Measurements from ENCODE around the gene SDE2. TPM values are rescaled to one million over a fixed set of nuclear protein-coding genes. Genes with fewer than 3 reads are reported as not detected.

SDE2 gene
- total and polyA plus RNA-seq, 12 donors: 4.3 to 32.9 (median 16.9) TPM

DNA sequence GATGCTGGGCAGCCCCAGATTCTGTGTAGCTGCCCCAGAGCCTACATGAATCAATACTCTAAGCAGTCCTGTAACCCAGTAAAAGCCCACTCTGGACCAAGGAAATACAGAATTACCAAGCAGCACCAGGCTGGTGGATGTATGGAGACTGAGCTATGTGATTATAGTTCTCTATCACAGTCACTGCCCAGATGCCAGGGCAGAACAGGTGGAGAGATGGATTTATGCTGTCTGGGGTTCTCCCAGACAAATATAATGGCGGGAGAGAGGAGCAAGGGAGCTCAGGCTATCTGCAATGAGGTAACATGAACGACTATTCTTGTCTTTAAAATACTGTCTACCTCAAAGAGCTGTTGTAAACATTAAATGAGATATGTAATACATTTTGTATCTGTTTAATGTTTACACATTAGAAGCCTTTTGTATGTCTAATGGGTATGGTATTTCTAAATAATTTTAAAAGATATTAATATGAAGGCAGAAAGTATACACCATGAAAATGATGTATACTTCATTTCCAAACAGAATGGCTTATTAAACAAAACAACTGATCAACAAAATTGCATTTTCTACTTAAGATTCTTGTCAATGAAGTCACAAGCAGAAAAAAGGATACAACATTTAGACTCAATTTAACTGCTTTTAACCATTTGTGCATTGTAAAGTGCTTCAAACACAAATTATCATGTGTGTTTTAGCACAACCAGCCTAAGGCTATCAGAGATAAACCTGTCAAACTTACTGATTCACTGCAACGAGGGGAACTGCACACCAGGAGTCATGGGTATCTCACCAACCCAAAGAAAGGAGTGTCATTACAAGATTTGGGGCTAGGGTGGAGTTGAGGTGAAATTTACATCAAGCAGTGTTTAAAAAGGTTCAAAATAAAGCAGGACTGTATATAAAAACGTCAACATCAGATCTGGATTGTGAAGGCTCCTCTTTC is 3.0 kb downstream of the SDE2 start:
- Histone ChIP-seq H3K9me3 (replicated peaks in 1 of 3) (no peaks in the 10 kb centered on the region), H3K27ac (no peak overlapping the region), H3K36me3 (replicated peaks in 1 of 2) (peaks cover 0 to 40% of the 10 kb centered on the region in 2 donors), H3K4me3 (no peak overlapping the region), H3K27me3 (no peaks in the 10 kb centered on the region), H3K4me1 (replicated peaks in 1 of 2) (peaks cover 26 to 39% of the 10 kb centered on the region in 2 donors)
- no peak for TF ChIP-seq POLR2A (IDR thresholded peaks at IDR 0.05)
- TF ChIP-seq, protein P1, sequence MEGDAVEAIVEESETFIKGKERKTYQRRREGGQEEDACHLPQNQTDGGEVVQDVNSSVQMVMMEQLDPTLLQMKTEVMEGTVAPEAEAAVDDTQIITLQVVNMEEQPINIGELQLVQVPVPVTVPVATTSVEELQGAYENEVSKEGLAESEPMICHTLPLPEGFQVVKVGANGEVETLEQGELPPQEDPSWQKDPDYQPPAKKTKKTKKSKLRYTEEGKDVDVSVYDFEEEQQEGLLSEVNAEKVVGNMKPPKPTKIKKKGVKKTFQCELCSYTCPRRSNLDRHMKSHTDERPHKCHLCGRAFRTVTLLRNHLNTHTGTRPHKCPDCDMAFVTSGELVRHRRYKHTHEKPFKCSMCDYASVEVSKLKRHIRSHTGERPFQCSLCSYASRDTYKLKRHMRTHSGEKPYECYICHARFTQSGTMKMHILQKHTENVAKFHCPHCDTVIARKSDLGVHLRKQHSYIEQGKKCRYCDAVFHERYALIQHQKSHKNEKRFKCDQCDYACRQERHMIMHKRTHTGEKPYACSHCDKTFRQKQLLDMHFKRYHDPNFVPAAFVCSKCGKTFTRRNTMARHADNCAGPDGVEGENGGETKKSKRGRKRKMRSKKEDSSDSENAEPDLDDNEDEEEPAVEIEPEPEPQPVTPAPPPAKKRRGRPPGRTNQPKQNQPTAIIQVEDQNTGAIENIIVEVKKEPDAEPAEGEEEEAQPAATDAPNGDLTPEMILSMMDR (IDR thresholded peaks at IDR 0.05): no peak
- intact Hi-C loops (cut with DNase I): no loop called here
- DNase-seq: no peak
- 49 to 57% (median 51%) methylated on average over 4 of the region's 4 CpGs for WGBS, 4 donors

DNA sequence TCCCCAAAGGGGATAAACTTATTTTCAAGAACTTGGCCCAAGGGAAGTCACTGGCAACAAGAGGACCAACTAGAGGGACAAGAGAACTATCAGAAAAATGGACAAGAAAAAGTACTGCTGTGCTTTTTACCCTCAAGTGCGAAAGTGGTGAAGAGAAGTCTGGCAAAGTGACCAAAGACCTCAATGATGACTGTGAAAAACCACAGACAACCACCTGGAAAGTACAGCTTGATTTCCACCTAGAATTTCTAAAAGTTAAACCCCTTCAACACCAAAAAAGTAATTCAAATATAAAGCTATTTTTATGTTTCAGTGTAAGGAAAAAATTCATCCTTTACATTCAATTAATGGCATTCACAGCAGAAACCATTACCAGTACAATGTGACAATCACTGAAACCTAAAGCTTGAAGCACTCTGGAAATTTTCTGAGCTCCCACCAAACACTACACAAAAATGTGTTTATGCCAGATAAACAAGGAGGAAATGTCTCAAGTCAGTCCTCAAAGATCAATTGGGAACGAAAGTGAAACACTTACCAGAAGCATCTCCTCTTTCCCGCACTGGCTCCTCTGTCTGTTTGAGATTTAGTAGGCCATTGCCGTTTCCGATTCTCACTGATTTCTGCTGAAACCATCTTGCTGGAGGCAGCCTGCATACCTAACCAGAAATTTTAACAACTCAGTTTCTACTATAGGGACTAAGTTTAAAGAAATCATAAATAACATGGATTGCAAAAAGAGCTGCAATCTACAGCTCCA is 8.3 kb downstream of the SDE2 start:
- WGBS, 4 donors: 72 to 91% (median 83%) methylated on average over 5 of the region's 5 CpGs
- DNase-seq: no peak
- Histone ChIP-seq H3K9me3 (replicated peaks in 1 of 3) (no peaks in the 10 kb centered on the region), H3K4me3 (no peak overlapping the region), H3K4me1 (replicated peaks in 1 of 2) (peaks cover 4 to 8% of the 10 kb centered on the region in 2 donors), H3K36me3 (replicated peaks in 1 of 2) (peaks cover 0 to 84% of the 10 kb centered on the region in 2 donors), H3K27ac (no peak overlapping the region), H3K27me3 (no peaks in the 10 kb centered on the region)
- TF ChIP-seq, protein P1 (IDR thresholded peaks at IDR 0.05): no peak
- no peak for TF ChIP-seq POLR2A (IDR thresholded peaks at IDR 0.05)
- intact Hi-C loops (cut with DNase I): no loop called here

DNA sequence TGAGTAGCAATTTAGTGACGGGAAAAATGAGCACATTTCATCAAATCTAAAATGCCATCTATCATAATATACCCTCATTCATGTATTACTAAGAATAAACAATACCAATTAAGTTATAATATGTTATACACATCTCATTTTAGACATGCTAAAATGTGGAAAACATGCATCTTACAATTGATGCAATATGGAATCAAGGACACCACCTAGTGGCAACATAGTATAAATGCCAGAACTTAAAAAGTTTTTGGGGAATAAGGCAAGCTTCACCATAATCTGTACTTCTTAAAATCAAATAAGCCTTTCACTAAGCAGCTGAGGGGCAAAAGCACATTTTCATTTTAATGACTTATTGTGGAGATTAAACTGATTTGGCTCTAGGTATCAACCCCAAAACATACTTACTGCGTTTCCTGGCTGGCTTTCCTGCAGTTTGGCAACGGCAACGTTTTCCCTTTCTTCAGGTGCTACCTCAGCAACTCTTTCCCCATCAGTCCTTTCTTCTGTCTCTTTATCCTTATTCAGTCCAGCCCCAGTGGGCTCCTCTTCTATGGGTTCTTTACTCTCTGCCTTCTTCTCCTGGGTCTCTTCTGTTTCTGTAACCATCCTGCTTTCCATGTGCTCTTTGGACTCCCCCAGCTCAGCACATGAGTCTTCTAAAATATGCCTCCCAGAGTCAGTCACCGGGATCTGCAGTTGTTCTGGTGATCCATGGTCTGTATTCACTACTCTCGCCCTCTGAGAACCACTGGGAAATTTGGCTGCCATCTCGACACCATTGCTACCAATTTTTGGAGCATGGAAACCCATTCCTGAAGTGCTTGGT is 11.4 kb downstream of the SDE2 start:
- DNase-seq: no peak
- H3K27ac ChIP-seq: no peak overlapping the region
- H3K4me1 ChIP-seq (replicated peaks in 1 of 2): no peaks in the 10 kb centered on the region
- TF ChIP-seq POLR2A (IDR thresholded peaks at IDR 0.05): no peak
- TF ChIP-seq, protein P1 (IDR thresholded peaks at IDR 0.05): peak; percentile 53 to 79 (median 66)
- intact Hi-C loops (cut with DNase I): no loop called here
- WGBS, 4 donors: 77 to 86% (median 81%) methylated on average over 7 of the region's 7 CpGs
- H3K9me3 ChIP-seq (replicated peaks in 1 of 3): no peaks in the 10 kb centered on the region
- peaks cover 0 to 86% of the 10 kb centered on the region in 2 donors for H3K36me3 ChIP-seq (replicated peaks in 1 of 2)
- no peaks in the 10 kb centered on the region for H3K27me3 ChIP-seq
- H3K4me3 ChIP-seq: no peak overlapping the region
